ENCODE measurements around the gene STRAP. TPM values are rescaled to one million over a fixed set of nuclear protein-coding genes. Genes with fewer than 3 reads are reported as not detected.

The STRAP gene
- total RNA-seq, 4 donors from 2014 or later: 84.9 to 100 (median 93.3) TPM

DNA sequence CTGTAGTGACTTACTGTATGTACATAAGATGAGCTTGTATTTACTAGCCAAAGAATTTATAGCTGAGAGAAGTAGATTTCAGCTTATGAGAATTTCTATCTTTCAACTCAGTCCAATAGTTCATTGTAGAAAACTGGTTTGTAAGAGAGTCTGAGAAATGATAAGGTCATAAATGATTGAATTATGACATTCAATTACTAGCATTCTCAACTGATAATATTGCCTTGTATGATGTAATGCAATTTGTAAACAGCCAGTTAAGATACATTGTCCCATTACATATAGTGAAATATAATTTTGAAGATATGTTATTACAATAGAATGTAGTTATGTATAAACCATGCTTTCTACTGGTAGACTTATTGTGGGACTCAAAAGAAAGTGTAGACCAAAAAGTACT, 42.5 kb upstream of the STRAP start:
- Histone ChIP-seq H3K9me3 (no peaks in the 10 kb centered on the region), H3K4me1 (no peaks in the 10 kb centered on the region), H3K4me3 (replicated peaks in 1 of 3) (no peak overlapping the region), H3K27me3 (no peaks in the 10 kb centered on the region), H3K36me3 (no peaks in the 10 kb centered on the region), H3K27ac (no peak overlapping the region)
- no peak for DNase-seq
- TF ChIP-seq, protein P1, sequence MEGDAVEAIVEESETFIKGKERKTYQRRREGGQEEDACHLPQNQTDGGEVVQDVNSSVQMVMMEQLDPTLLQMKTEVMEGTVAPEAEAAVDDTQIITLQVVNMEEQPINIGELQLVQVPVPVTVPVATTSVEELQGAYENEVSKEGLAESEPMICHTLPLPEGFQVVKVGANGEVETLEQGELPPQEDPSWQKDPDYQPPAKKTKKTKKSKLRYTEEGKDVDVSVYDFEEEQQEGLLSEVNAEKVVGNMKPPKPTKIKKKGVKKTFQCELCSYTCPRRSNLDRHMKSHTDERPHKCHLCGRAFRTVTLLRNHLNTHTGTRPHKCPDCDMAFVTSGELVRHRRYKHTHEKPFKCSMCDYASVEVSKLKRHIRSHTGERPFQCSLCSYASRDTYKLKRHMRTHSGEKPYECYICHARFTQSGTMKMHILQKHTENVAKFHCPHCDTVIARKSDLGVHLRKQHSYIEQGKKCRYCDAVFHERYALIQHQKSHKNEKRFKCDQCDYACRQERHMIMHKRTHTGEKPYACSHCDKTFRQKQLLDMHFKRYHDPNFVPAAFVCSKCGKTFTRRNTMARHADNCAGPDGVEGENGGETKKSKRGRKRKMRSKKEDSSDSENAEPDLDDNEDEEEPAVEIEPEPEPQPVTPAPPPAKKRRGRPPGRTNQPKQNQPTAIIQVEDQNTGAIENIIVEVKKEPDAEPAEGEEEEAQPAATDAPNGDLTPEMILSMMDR (IDR thresholded peaks at IDR 0.05): no peak
- TF ChIP-seq POLR2A (IDR thresholded peaks at IDR 0.05): no peak
- intact Hi-C loops (cut with DNase I): no loop called here

DNA sequence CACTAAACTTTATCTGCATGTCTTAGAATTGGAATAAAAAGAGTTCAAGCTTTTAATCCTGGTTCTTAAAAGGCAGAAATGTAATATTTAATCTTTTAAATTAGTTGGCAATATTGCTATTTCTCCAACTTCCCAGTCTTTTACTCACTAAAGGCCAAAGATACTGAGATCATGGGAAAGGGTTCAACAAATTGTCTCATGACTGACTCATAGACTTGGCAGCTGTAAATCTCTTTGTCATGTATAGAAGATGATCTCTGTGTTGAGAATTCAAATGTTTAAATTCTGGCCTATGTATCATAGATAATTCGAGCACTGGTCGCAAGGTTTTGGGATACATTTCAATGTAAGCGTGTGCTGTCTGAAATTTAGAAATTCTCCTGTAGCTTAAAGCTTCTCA, 40.1 kb upstream of the STRAP start:
- no peak for DNase-seq
- WGBS, 2 donors: 86 to 93% methylated on average over 3 of the region's 3 CpGs
- H3K4me1 ChIP-seq: no peaks in the 10 kb centered on the region
- no peak overlapping the region for H3K4me3 ChIP-seq (replicated peaks in 1 of 3)
- TF ChIP-seq, protein P1 (IDR thresholded peaks at IDR 0.05): no peak
- TF ChIP-seq POLR2A (IDR thresholded peaks at IDR 0.05): no peak
- no peaks in the 10 kb centered on the region for H3K36me3 ChIP-seq
- no peaks in the 10 kb centered on the region for H3K9me3 ChIP-seq
- H3K27ac ChIP-seq: no peak overlapping the region
- H3K27me3 ChIP-seq: no peaks in the 10 kb centered on the region
- intact Hi-C loops (cut with DNase I): no loop called here

DNA sequence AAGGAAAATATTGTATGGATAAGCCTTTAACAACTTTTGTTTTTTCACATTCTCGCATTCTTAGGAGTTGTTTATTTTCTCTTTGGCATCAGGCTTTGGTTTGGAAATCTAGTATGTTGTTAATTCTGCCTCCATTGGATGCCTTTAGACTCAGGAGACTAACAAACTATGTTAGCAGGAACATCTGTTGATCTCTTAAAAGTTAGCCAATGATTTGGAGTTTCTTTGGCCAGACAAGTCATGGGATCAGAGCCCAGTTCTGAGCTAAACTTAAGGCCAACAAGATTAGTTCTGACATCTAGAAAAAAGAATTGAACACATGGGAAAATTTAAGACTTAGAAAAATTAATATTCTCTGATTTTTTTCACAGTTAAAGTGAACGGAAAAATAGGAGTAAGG, 35.3 kb upstream of the STRAP start:
- no peak overlapping the region for H3K4me3 ChIP-seq (replicated peaks in 1 of 3)
- 68 to 83% methylated on average over 2 of the region's 2 CpGs for WGBS, 2 donors
- no peaks in the 10 kb centered on the region for H3K27me3 ChIP-seq
- TF ChIP-seq, protein P1 (IDR thresholded peaks at IDR 0.05): no peak
- TF ChIP-seq POLR2A (IDR thresholded peaks at IDR 0.05): no peak
- H3K9me3 ChIP-seq: no peaks in the 10 kb centered on the region
- no peaks in the 10 kb centered on the region for H3K4me1 ChIP-seq
- intact Hi-C loops (cut with DNase I): no loop called here
- no peaks in the 10 kb centered on the region for H3K36me3 ChIP-seq
- H3K27ac ChIP-seq: no peak overlapping the region
- DNase-seq: no peak

DNA sequence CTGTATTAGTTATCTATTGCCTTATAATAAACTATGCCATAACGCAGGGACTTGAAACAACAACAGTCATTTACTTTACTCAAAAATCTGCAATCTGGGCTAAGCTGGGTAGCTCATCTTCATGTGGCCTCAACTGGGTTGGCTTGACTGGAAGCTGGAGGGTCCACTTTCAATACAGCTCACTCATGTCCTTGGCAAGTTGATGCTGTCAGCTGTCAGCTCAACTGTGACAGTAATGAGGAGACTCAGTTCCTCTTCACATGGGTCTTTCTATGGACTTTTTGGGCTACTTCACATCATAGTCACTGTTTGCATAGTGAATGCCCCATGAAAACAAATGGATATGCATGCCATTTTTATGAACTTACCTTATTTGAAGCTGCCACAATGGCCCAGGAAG, 33.6 kb upstream of the STRAP start:
- WGBS, 2 donors: 89 to 100% methylated on average over 1 of the region's 1 CpG
- Histone ChIP-seq H3K4me3 (replicated peaks in 1 of 3) (no peak overlapping the region), H3K27me3 (no peaks in the 10 kb centered on the region), H3K9me3 (no peaks in the 10 kb centered on the region), H3K27ac (no peak overlapping the region), H3K36me3 (no peaks in the 10 kb centered on the region), H3K4me1 (no peaks in the 10 kb centered on the region)
- TF ChIP-seq, protein P1 (IDR thresholded peaks at IDR 0.05): no peak
- no peak for TF ChIP-seq POLR2A (IDR thresholded peaks at IDR 0.05)
- no peak for DNase-seq
- intact Hi-C loops (cut with DNase I): no loop called here

DNA sequence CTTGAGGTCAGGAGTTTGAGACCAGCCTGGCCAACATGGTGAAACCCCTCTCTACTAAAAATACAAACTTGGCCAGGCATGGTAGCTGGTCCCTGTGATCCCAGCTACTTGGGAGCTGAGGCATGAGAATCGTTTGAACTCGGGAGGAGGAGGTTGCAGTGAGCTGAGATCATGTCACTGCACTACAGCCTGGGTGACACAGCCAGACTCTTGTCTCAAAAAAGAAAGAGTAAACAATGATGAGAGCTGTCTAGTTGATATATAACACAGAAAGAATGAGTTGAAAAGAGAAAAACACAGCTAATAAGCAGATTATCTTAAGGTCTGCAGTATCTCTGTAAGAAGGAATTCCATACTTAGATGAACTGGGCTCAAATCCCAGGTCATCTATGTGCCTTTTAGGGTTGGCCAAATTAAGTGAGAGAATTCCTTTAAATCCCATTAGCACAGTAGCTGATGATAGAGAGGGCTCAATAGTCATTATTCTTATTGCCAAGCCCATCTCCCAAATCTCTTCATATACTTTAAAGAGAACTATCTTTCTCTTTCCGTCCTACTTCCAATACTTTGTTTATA, 31.1 kb upstream of the STRAP start:
- intact Hi-C loops (cut with DNase I): loop anchor here (10.0 kb wide), 1 partner anchor 576 kb away; no protein-coding TSS in a partner anchor
- TF ChIP-seq, protein P1 (IDR thresholded peaks at IDR 0.05): no peak
- no peak for TF ChIP-seq POLR2A (IDR thresholded peaks at IDR 0.05)

More for the DNA sequence above, 31.1 kb upstream of the STRAP start:
- Histone ChIP-seq H3K9me3 (no peaks in the 10 kb centered on the region), H3K27ac (no peak overlapping the region), H3K4me3 (replicated peaks in 1 of 3) (no peak overlapping the region), H3K36me3 (no peaks in the 10 kb centered on the region), H3K4me1 (no peaks in the 10 kb centered on the region), H3K27me3 (no peaks in the 10 kb centered on the region)
- no peak for DNase-seq
- 65 to 66% methylated on average over 3 of the region's 3 CpGs for WGBS, 2 donors
